A172 (cell line): ENCODE data around the gene ELMOD1. TPM values are rescaled to one million over a fixed set of nuclear protein-coding genes. Genes with fewer than 3 reads are reported as not detected.

Experiments
- DNase-seq: peaks from one replicate; pipeline ENCODE4 v3.0.0-alpha.2; 2015; ENCODE audit warnings: low spot score
- total RNA-seq: library from RNA; depleted of rRNA; stranded (reverse); fragments of >200 nt; shearing (Covaris generic); gene quantifications from 2 replicates; pipeline ENCODE4 v1.2.3, GENCODE V29; 2014

Gene ELMOD1
- total RNA-seq, 1 experiment from 2014 or later = not detected

- no peak for DNase-seq
Observed at GRCh38 chr11:107683807-107684206, 92.9 kb downstream of the ELMOD1 start.

GRCh38 chr11:107688322-107688918 lies 97.5 kb downstream of the ELMOD1 start:
- no peak for DNase-seq

- DNase-seq = peak; percentile 38
Observed at GRCh38 chr11:107689317-107690202, 98.6 kb downstream of the ELMOD1 start.

- DNase-seq = peak; percentile 19
Observed at GRCh38 chr11:107691000-107691750, 100.2 kb downstream of the ELMOD1 start.

DNA sequence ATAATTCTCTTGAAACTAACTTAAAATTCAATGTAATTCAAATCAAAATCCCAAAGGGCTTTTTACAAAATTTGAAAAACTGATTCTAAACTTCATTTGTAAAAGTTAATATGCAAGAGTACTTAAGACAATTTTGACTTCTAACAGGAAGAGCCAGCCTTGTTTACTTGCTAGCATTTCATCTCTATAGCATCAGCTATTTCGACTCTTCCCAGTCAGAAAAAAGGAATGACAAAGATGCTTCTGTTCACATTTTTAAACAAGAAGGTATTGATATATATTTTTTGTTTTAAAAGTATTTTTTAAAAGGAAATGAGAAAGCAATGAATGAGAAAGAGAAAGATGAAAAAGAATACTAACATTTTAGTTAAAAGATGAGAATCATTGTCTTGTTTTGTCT lies 104.5 kb downstream of the ELMOD1 start:
- DNase-seq = no peak

DNA sequence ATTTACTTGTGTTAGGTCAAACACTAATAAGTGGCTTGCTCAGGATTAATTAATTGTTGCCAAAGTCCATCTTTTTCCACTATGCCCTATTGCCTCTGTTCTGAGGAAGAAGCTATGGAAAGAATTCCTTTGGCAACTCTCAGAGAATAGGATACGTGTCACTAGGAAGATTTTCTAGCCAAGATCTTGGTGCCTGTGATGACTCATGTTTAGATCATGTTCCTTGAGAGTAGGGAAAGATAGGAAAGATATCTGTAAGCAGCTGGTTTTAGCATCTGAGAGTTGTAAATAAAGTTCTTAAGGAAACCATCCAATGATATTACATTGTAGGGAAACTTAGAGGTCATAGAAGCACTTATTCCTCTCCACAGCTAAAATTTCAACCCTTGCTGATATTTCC lies 105.2 kb downstream of the ELMOD1 start:
- peak; percentile 88 for DNase-seq

DNA sequence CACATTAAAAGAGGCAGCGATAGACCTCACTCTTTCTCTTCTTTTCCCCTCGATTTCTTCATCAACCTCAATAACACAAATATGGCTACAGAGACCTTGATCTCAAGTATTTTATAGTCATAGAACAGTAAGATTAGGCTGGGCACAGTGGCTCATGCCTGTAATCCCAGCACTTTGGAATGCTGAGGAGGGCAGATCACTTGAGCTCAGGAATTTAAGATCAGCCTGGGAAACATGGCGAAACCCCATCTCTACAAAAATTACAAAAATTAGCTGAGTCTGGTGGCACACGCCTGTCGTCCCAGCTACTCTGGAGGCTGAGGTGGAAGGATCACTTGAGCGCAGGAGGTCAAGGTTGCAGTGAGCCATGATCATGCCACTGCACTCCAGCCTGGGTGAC lies 106.3 kb downstream of the ELMOD1 start:
- DNase-seq = no peak

DNA sequence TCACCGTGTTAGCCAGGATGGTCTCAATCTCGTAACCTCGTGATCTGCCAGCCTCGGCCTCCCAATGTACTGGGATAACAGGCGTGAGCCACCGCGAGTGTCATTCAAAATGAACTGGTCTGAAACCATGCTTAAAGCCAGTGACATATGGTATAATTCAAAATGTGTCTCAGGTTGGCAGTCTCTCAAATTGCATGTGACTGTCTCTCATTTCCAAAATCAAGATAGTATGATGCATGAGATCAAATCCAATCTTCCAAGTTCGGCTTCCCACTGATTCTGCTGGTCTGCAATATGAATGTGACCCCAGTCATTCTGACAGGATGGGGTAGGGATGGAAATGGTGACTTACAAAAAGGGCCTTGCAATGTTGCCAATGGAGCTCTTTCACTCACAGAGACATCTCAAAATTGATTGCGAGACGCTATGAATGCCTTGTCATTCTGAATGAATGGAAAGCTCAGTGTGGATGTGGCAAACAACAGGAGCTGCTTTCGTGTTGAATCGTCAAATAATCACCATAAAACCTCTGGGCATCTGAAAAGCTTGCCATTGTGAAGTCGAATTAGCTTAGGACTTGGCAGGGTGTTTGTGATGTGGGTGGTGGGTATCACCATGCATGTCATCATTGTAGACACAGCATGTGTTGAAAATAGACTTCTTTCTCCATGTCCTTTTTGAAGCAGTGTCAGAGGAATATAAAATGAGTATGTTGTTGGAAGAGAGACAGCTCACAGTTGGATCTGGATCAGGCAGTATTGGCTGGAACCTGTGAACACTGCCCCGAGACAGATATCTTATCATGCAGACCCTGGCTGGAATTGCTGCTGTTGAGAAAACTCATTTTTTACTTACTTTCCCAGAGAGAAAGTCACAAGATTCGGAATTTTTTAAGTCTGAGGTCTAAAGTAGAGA lies 108.7 kb downstream of the ELMOD1 start:
- no peak for DNase-seq

- DNase-seq = no peak
Observed at GRCh38 chr11:107702109-107702660, 111.2 kb downstream of the ELMOD1 start.

- DNase-seq = no peak
Observed at GRCh38 chr11:107702723-107703122, 111.8 kb downstream of the ELMOD1 start.

- peak; percentile 39 for DNase-seq
Observed at GRCh38 chr11:107704451-107704850, 113.5 kb downstream of the ELMOD1 start.

DNA sequence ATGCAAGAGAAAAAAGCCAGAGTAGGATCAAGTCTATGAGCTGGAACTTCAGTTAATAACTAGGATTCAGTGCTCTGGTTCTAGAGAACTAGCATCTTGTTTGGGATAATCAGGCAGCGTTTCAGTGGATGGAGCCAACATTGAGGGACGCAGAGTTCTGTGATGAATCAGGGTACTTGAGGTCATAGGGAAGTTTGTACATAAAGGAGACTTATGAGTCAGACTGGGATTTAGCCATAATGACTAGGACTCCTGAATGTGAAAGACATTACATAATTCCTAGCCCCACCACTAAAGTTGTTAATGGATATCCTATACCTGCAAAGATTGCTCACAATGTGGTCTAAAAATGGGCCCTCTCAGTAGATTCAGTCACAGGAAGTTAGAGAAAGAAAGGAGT lies 114.1 kb downstream of the ELMOD1 start:
- peak; percentile 78 for DNase-seq

GRCh38 chr11:107706531-107706930 lies 115.6 kb downstream of the ELMOD1 start:
- DNase-seq = no peak

DNA sequence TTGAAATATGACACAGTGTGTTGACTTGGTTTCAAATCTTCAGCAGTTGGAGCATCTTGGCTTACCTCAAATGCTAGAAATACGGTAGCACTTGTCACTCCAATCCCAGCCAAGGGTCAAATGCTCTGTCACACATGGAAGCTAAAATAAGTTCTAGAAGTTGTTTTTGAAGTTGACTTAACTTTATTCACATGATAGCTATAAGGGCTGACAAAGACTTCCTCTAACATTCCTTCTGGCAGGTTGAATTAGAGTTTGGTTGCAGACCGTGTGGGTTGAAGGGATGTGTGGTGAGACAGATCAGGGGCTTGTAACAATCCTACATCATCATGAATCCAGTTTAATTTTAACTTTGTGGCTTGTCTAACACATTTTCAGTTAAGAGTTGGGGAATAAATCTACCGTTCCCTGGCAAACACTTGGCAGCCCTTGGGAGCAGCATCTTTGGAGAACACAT lies 116.3 kb downstream of the ELMOD1 start:
- DNase-seq = no peak

GRCh38 chr11:107707807-107708206 lies 116.9 kb downstream of the ELMOD1 start:
- DNase-seq = no peak

DNA sequence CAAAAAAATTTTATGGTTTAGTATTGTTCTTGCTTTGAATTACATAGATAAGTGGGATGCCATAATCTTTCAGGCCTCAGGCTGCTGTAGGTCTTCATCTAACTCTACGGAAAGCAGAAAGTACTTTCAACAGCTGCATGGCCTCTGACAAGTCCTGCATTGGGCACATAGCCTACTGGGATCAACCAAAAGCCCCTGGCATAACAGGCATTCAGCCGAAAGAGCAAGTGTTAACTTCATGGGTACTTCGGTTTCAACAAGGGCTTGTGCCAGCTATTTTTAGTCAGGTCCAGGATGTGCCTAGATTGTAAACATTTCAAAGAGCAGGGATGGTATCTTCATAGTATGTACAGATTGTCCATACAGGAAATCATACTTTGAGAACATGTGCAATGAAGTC lies 117.8 kb downstream of the ELMOD1 start:
- DNase-seq = no peak

GRCh38 chr11:107710301-107710700 lies 119.4 kb downstream of the ELMOD1 start:
- DNase-seq = no peak

DNA sequence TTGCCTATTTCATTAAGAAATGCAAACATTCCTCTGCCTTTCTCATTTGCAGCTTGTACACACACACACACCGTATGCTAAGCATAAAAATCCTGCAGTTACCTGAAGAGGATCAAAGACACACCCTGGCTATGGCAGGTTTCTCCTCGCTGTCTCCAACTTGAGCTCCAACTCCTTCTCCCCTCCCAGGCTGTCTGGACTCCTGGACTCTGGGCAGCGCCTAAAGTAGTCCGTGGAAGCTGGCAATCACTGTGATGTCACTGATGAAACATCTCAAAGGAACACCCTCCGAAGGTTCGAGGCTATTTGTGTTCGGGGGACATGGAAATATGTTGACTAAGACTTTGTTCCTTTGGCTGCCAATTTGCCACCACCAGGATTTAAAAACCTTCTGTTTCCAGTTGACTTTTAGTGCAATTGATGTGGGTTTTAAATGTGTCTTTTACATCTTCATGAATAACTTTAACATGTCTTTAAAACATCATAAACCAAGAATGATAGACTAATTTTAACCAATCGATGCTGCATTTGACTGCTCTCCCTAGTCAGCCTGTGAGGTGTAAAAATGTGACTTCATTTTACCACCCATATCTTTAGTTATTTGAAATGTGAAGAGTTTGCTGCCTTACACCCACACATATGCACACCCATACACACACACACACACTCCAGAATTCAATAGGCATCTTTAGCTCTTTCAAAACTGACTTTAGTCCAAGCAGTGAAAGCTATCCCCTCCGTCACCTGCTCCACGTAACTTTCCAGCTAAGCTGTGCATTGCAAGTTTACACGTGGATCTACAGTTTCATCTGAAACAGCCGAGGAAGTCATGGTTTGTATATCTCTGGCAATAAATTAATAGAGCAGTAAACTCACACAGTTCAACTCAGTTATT lies 121.2 kb downstream of the ELMOD1 start, which contains the start of gene SLN:
TSS of gene SLN (minus strand) at position 196 of the 895 bp plus-strand sequence.
- DNase-seq = no peak

DNA sequence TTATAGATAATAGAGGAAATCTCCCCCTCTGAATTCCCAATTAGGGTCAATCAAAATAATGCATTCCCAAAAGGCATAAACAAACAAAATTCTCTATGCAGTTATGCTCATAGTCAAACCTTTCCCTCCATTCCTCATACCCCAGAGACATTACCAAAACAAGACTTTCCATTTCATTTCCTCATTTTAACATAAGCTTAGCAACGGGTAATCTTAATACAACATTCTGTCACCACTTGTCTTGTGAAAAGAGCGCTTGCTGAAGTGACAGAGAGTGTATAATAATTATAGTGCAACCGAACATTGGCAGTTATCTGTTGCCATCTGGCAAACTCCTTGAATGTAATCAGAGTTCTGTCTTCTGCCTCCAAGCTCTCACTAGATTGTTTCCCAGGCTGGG lies 122.1 kb downstream of the ELMOD1 start:
- no peak for DNase-seq
